SK-N-SH treated with all-trans-retinoic acid at 6 μM for 48 hours (cell line): Measurements from ENCODE around the gene NEK1.
"Not testable (repeated sequence)": the region's sequence is repeated elsewhere in the genome, so short reads cannot be mapped to it uniquely, and the experiment has no call there.

ENCODE experiments used
- ARNTL ChIP-seq: fragments of 450-650 bp; formaldehyde crosslinking; IDR thresholded peaks from 2 replicates; pipeline ENCODE4 v1.5.0; 2020; ENCODE audit warnings: low read depth, mild to moderate bottlenecking, moderate library complexity, borderline replicate concordance
- CREB5 ChIP-seq: fragments of 250-450 bp; sonication (Bioruptor Pico); IDR thresholded peaks from 2 replicates; pipeline ENCODE4 v1.5.1; 2020; ENCODE audit warnings: low read depth, mild to moderate bottlenecking, moderate library complexity
- GLIS3 ChIP-seq: fragments of 250-450 bp; sonication (Bioruptor Pico); IDR thresholded peaks from 2 replicates; pipeline ENCODE4 v1.5.0; 2020; ENCODE audit warnings: mild to moderate bottlenecking, moderate library complexity
- PATZ1 ChIP-seq: fragments of 250-450 bp; sonication (Bioruptor Pico); IDR thresholded peaks from 2 replicates; pipeline ENCODE4 v1.8.0; 2020; ENCODE audit warnings: mild to moderate bottlenecking, moderate library complexity, borderline replicate concordance
- POU6F1 ChIP-seq: fragments of 250-450 bp; sonication (Bioruptor Pico); IDR thresholded peaks from 2 replicates; pipeline ENCODE4 v1.8.0; 2021; ENCODE audit warnings: low read depth, mild to moderate bottlenecking, moderate library complexity, borderline replicate concordance
- RARB ChIP-seq: fragments of 250-450 bp; sonication (Bioruptor Pico); IDR thresholded peaks from 2 replicates; pipeline ENCODE4 v1.8.0; 2021; ENCODE audit warnings: mild to moderate bottlenecking, moderate library complexity
- SNAI2 ChIP-seq: fragments of 250-450 bp; sonication (Bioruptor Pico); IDR thresholded peaks from 2 replicates; pipeline ENCODE4 v1.5.0; 2020; ENCODE audit warnings: mild to moderate bottlenecking, moderate library complexity
- TOX ChIP-seq: fragments of 250-450 bp; sonication (Bioruptor Pico); IDR thresholded peaks from 2 replicates; pipeline ENCODE4 v1.8.0; 2021; ENCODE audit warnings: mild to moderate bottlenecking, moderate library complexity, borderline replicate concordance
- ZC3H10 ChIP-seq: fragments of 250-450 bp; sonication (Bioruptor Pico); IDR thresholded peaks from 2 replicates; pipeline ENCODE4 v1.5.1; 2021; ENCODE audit warnings: mild to moderate bottlenecking, moderate library complexity
- ZFP3 ChIP-seq: fragments of 250-450 bp; sonication (Bioruptor Pico); IDR thresholded peaks from 2 replicates; pipeline ENCODE4 v1.5.0; 2020; ENCODE audit warnings: mild to moderate bottlenecking, moderate library complexity
- ZFP30 ChIP-seq: fragments of 450-650 bp; formaldehyde crosslinking; IDR thresholded peaks from 2 replicates; pipeline ENCODE4 v1.5.0; 2022; ENCODE audit warnings: mild to moderate bottlenecking, moderate library complexity
- ZNF565 ChIP-seq: fragments of 450-650 bp; formaldehyde crosslinking; conservative IDR thresholded peaks from 2 replicates; pipeline ENCODE4 v1.5.0; 2020; ENCODE audit warnings: low read depth, mild to moderate bottlenecking, moderate library complexity

GRCh38 chr4:169546548-169546947 lies 65.8 kb downstream of the NEK1 start:
- not testable (repeated sequence) for TF ChIP-seq RARB; CREB5; PATZ1 (CRISPR knock-in tag); ARNTL; POU6F1; ZFP30; ZC3H10; TOX (CRISPR knock-in tag); SNAI2 (CRISPR knock-in tag); GLIS3; ZNF565 (CRISPR knock-in tag); ZFP3 (CRISPR knock-in tag)
